GM06990 (cell line): ENCODE data around the gene CDCP1.

Experiments used
- DNase-seq: peaks from one replicate; pipeline ENCODE4 v3.0.0-alpha.2; 2011; ENCODE audit not compliant: insufficient read length; ENCODE audit errors: extremely low read depth
- H3K27me3 ChIP-seq: replicated peaks from 2 replicates; pipeline ENCODE4 v1.6.0; 2011; ENCODE audit warnings: low read length; ENCODE audit not compliant: control insufficient read depth, insufficient read depth
- H3K36me3 ChIP-seq: 2 replicates; pipeline ENCODE4 v1.5.1; 2011; ENCODE audit warnings: low read length; ENCODE audit not compliant: control insufficient read depth, insufficient read depth
- H3K4me3 ChIP-seq: replicated peaks from 2 replicates; pipeline ENCODE4 v1.5.1; 2011; ENCODE audit warnings: low read depth, mild to moderate bottlenecking, control low read depth, low read length
- CTCF ChIP-seq: IDR thresholded peaks from 2 replicates; pipeline ENCODE4 v1.5.1; 2011; ENCODE audit warnings: low read length, control low read depth, mild to moderate bottlenecking, inconsistent platforms; ENCODE audit not compliant: insufficient read depth, poor library complexity, severe bottlenecking

CDCP1 gene

GRCh38 chr3:45065373-45065720, 80.8 kb downstream of the CDCP1 start:
- no peaks in the 10 kb centered on the region for H3K27me3 ChIP-seq
- DNase-seq: no peak
- H3K4me3 ChIP-seq: no peak overlapping the region
- TF ChIP-seq CTCF: no peak
- no peaks in the 10 kb centered on the region for H3K36me3 ChIP-seq

GRCh38 chr3:45064512-45065372, 81.4 kb downstream of the CDCP1 start:
- no peaks in the 10 kb centered on the region for H3K36me3 ChIP-seq
- no peak overlapping the region for H3K4me3 ChIP-seq
- H3K27me3 ChIP-seq: no peaks in the 10 kb centered on the region
- no peak for DNase-seq
- TF ChIP-seq CTCF: no peak

GRCh38 chr3:45062697-45063070, 83.5 kb downstream of the CDCP1 start:
- no peaks in the 10 kb centered on the region for H3K36me3 ChIP-seq
- H3K4me3 ChIP-seq: no peak overlapping the region
- H3K27me3 ChIP-seq: no peaks in the 10 kb centered on the region
- no peak for TF ChIP-seq CTCF
- no peak for DNase-seq

GRCh38 chr3:45060165-45060892, 85.8 kb downstream of the CDCP1 start:
- TF ChIP-seq CTCF: no peak
- no peaks in the 10 kb centered on the region for H3K36me3 ChIP-seq
- no peak overlapping the region for H3K4me3 ChIP-seq
- no peak for DNase-seq
- H3K27me3 ChIP-seq: no peaks in the 10 kb centered on the region

GRCh38 chr3:45059132-45059531, 87.0 kb downstream of the CDCP1 start:
- no peaks in the 10 kb centered on the region for H3K36me3 ChIP-seq
- H3K27me3 ChIP-seq: no peaks in the 10 kb centered on the region
- TF ChIP-seq CTCF: no peak
- no peak overlapping the region for H3K4me3 ChIP-seq
- DNase-seq: no peak
